Endothelial cell of umbilical vein (primary cell): ENCODE measurements around the gene VASN.

Source experiments
- CTCF ChIP-seq, 2 donors: IDR thresholded peaks; 1 replicate in 1 of 2; 2 replicates in 1 of 2; pipeline ENCODE4 v1.5.1; 2011; ENCODE audit warnings: low read length in 2 of 2, mild to moderate bottlenecking in 2 of 2, moderate library complexity in 2 of 2, control low read depth in 1 of 2, inconsistent platforms in 1 of 2, low read depth in 1 of 2; ENCODE audit not compliant: insufficient read depth in 1 of 2; ENCODE audit errors: extremely low read depth in 1 of 2
- EZH2 ChIP-seq: IDR thresholded peaks from 2 replicates; pipeline ENCODE4 v1.6.1; 2012; ENCODE audit warnings: borderline replicate concordance, low read depth, mild to moderate bottlenecking, moderate library complexity, low read length, inconsistent platforms; ENCODE audit not compliant: severe bottlenecking
- JUN ChIP-seq: IDR thresholded peaks from 2 replicates; pipeline ENCODE4 v1.6.1; 2011; ENCODE audit warnings: borderline replicate concordance, low read depth; ENCODE audit not compliant: insufficient read length, insufficient read depth
- MAX ChIP-seq: IDR thresholded peaks from 2 replicates; pipeline ENCODE4 v1.6.1; 2011; ENCODE audit not compliant: insufficient read depth, insufficient read length
- POLR2A ChIP-seq: IDR thresholded peaks from 2 replicates; pipeline ENCODE4 v1.6.1; 2012; ENCODE audit warnings: low read depth, mild to moderate bottlenecking, control low read depth, low read length
- POLR2AphosphoS5 ChIP-seq: IDR thresholded peaks from 2 replicates; pipeline ENCODE4 v1.6.1; 2012; ENCODE audit warnings: low read depth, mild to moderate bottlenecking, control low read depth, low read length, moderate library complexity; ENCODE audit not compliant: insufficient read depth

GRCh38 chr16:4339455-4339854 is 32.2 kb upstream of the VASN start:
- TF ChIP-seq CTCF (IDR thresholded peaks at IDR 0.05; ENCODE audit: extremely low read depth in 1 of 2, insufficient read depth in 1 of 2, low read depth in 1 of 2, low read length in 2 of 2) (no peak), POLR2A (no peak), POLR2AphosphoS5 (no peak), MAX (no peak), EZH2 (no peak), JUN (no peak)
